ENCODE measurements around the gene SLC8A1. TPM values are rescaled to one million over a fixed set of nuclear protein-coding genes. Genes with fewer than 3 reads are reported as not detected.

The SLC8A1 gene
- total and polyA plus RNA-seq, 2 donors (not counting 1 experiment from before 2014, with no cell fraction given): 0.07 to 0.20 TPM

GRCh38 chr2:40332191-40332826, 119.6 kb downstream of the SLC8A1 start:
- Histone ChIP-seq H2AFZ (ENCODE audit: insufficient read depth, low read depth, low read length, poor library complexity, severe bottlenecking) (no peak overlapping the region), H3K4me2 (replicated peaks; ENCODE audit: low read depth, low read length, poor library complexity, severe bottlenecking) (no peak overlapping the region), H3K79me2 (ENCODE audit: control insufficient read depth, insufficient read depth, low read length) (no peaks in the 10 kb centered on the region), H3K4me1 (ENCODE audit: control insufficient read depth in 2 of 2, insufficient read depth in 2 of 2, low read length in 2 of 2) (no peaks in the 10 kb centered on the region), H3K27me3 (replicated peaks in 1 of 4; ENCODE audit: control extremely low read depth in 1 of 4, control insufficient read depth in 3 of 4, insufficient read depth in 4 of 4, low read length in 3 of 4) (no peaks in the 10 kb centered on the region), H3K36me3 (replicated peaks in 1 of 2; ENCODE audit: control extremely low read depth in 1 of 2, control insufficient read depth in 1 of 2, extremely low read depth in 1 of 2, insufficient read depth in 2 of 2, low read length in 1 of 2) (no peaks in the 10 kb centered on the region), H3K4me3 (ENCODE audit: control extremely low read depth in 1 of 5, extremely low read depth in 1 of 5, insufficient read depth in 1 of 5, low read depth in 2 of 5, low read length in 4 of 5) (no peak overlapping the region), H3K27ac (ENCODE audit: low read length in 2 of 2) (no peak overlapping the region), H4K20me1 (ENCODE audit: control insufficient read depth, insufficient read depth, low read length, poor library complexity, severe bottlenecking) (no peaks in the 10 kb centered on the region), H3K9ac (ENCODE audit: low read length) (no peak overlapping the region), H3K9me3 (ENCODE audit: control extremely low read depth in 1 of 3, control insufficient read depth in 2 of 3, insufficient read depth in 1 of 3, low read length in 2 of 3) (no peaks in the 10 kb centered on the region)
- WGBS (ENCODE audit: insufficient coverage): no CpG with 5 or more reads among the region's 7 CpGs
- Mint-ChIP-seq H3K27ac (no peak overlapping the region), H3K9me3 (ENCODE audit: insufficient read depth) (no peaks in the 10 kb centered on the region), H3K27me3 (no peaks in the 10 kb centered on the region), H3K4me1 (no peaks in the 10 kb centered on the region), H3K4me3 (no peak overlapping the region)
- TF ChIP-seq EZH2 (IDR thresholded peaks at IDR 0.05; ENCODE audit: borderline replicate concordance, insufficient read depth, low read depth, low read length, poor library complexity, severe bottlenecking): no peak
- TF ChIP-seq CTCF (IDR thresholded peaks at IDR 0.05): no peak
- DNase-seq (no peak), ATAC-seq (ENCODE audit: low read depth) (no peak)
- intact Hi-C loops (cut with micrococcal nuclease): no loop called here
- ChIA-PET CTCF (no interaction called here), POLR2A (no interaction called here)

GRCh38 chr2:40330096-40330495, 121.8 kb downstream of the SLC8A1 start:
- H3K9ac ChIP-seq (ENCODE audit: low read length): no peak overlapping the region
- no peaks in the 10 kb centered on the region for H3K9me3 ChIP-seq (ENCODE audit: control extremely low read depth in 1 of 3, control insufficient read depth in 2 of 3, insufficient read depth in 1 of 3, low read length in 2 of 3)
- Mint-ChIP-seq H3K4me3 (no peak overlapping the region), H3K27me3 (no peaks in the 10 kb centered on the region), H3K9me3 (ENCODE audit: insufficient read depth) (no peaks in the 10 kb centered on the region), H3K4me1 (no peaks in the 10 kb centered on the region), H3K27ac (no peak overlapping the region)
- no peak overlapping the region for H3K4me3 ChIP-seq (ENCODE audit: control extremely low read depth in 1 of 5, extremely low read depth in 1 of 5, insufficient read depth in 1 of 5, low read depth in 2 of 5, low read length in 4 of 5)
- ChIA-PET CTCF (no interaction called here), POLR2A (no interaction called here)
- no peaks in the 10 kb centered on the region for H4K20me1 ChIP-seq (ENCODE audit: control insufficient read depth, insufficient read depth, low read length, poor library complexity, severe bottlenecking)
- TF ChIP-seq EZH2 (IDR thresholded peaks at IDR 0.05; ENCODE audit: borderline replicate concordance, insufficient read depth, low read depth, low read length, poor library complexity, severe bottlenecking) (no peak), CTCF (IDR thresholded peaks at IDR 0.05) (no peak)
- no CpG with 5 or more reads among the region's 3 CpGs for WGBS (ENCODE audit: insufficient coverage)
- ATAC-seq (ENCODE audit: low read depth) (no peak), DNase-seq (no peak)
- H2AFZ ChIP-seq (ENCODE audit: insufficient read depth, low read depth, low read length, poor library complexity, severe bottlenecking): no peak overlapping the region
- no peaks in the 10 kb centered on the region for H3K36me3 ChIP-seq (replicated peaks in 1 of 2; ENCODE audit: control extremely low read depth in 1 of 2, control insufficient read depth in 1 of 2, extremely low read depth in 1 of 2, insufficient read depth in 2 of 2, low read length in 1 of 2)
- H3K79me2 ChIP-seq (ENCODE audit: control insufficient read depth, insufficient read depth, low read length): no peaks in the 10 kb centered on the region
- no peak overlapping the region for H3K27ac ChIP-seq (ENCODE audit: low read length in 2 of 2)
- H3K4me2 ChIP-seq (replicated peaks; ENCODE audit: low read depth, low read length, poor library complexity, severe bottlenecking): no peak overlapping the region
- intact Hi-C loops (cut with micrococcal nuclease): no loop called here
- no peaks in the 10 kb centered on the region for H3K4me1 ChIP-seq (ENCODE audit: control insufficient read depth in 2 of 2, insufficient read depth in 2 of 2, low read length in 2 of 2)
- H3K27me3 ChIP-seq (replicated peaks in 1 of 4; ENCODE audit: control extremely low read depth in 1 of 4, control insufficient read depth in 3 of 4, insufficient read depth in 4 of 4, low read length in 3 of 4): no peaks in the 10 kb centered on the region

All from B cell (primary cell).